Hepatocyte (in vitro differentiated cells): ENCODE data around the gene ZFYVE9. TPM values are rescaled to one million over a fixed set of nuclear protein-coding genes. Genes with fewer than 3 reads are reported as not detected.

Experiments used
- DNase-seq: peaks from one replicate; pipeline ENCODE4 v3.0.0-alpha.2; 2016; ENCODE audit warnings: low spot score
- H2AFZ ChIP-seq: fragments of 200-600 bp; sonication (generic); 2 replicates; pipeline ENCODE4 v1.6.0; 2016; ENCODE audit warnings: antibody characterized with exemption, mild to moderate bottlenecking
- H3K27ac ChIP-seq: fragments of 200-600 bp; sonication (generic); 2 replicates; pipeline ENCODE4 v1.5.1; 2016; ENCODE audit warnings: mild to moderate bottlenecking
- H3K27me3 ChIP-seq: fragments of 200-600 bp; sonication (generic); 2 replicates; pipeline ENCODE4 v1.6.1; 2016
- H3K36me3 ChIP-seq: fragments of 200-600 bp; sonication (generic); replicated peaks from 2 replicates; pipeline ENCODE4 v1.5.1; 2016; ENCODE audit warnings: low read depth; ENCODE audit not compliant: insufficient read depth
- H3K4me1 ChIP-seq: fragments of 200-600 bp; sonication (generic); 2 replicates; pipeline ENCODE4 v1.5.1; 2016; ENCODE audit warnings: mild to moderate bottlenecking, moderate library complexity; ENCODE audit not compliant: insufficient read depth
- H3K4me2 ChIP-seq: fragments of 200-600 bp; sonication (generic); 2 replicates; pipeline ENCODE4 v1.6.0; 2016
- H3K4me3 ChIP-seq: fragments of 200-600 bp; sonication (generic); 2 replicates; pipeline ENCODE4 v1.5.1; 2016; ENCODE audit warnings: mild to moderate bottlenecking
- H3K79me2 ChIP-seq: fragments of 200-600 bp; sonication (generic); 2 replicates; pipeline ENCODE4 v1.6.0; 2017; ENCODE audit warnings: mild to moderate bottlenecking
- H3K9me2 ChIP-seq: fragments of 200-600 bp; sonication (generic); replicated peaks from 2 replicates; pipeline ENCODE4 v1.6.0; 2017; ENCODE audit warnings: mild to moderate bottlenecking; ENCODE audit not compliant: insufficient read depth
- H3K9me3 ChIP-seq: fragments of 200-600 bp; sonication (generic); 2 replicates; pipeline ENCODE4 v1.5.1; 2016; ENCODE audit warnings: low read depth, mild to moderate bottlenecking
- H4K20me1 ChIP-seq: fragments of 200-600 bp; sonication (generic); 2 replicates; pipeline ENCODE4 v1.6.0; 2016; ENCODE audit warnings: mild to moderate bottlenecking; ENCODE audit not compliant: insufficient read depth, poor library complexity, severe bottlenecking
- EZH2 ChIP-seq: fragments of 200-600 bp; sonication (generic); IDR thresholded peaks from 2 replicates; pipeline ENCODE4 v1.6.1; 2016; ENCODE audit warnings: antibody characterized with exemption, mild to moderate bottlenecking, borderline replicate concordance
- EZH2phosphoT487 ChIP-seq: fragments of 200-600 bp; sonication (generic); IDR thresholded peaks from one replicate; pipeline ENCODE4 v1.6.1; 2018; ENCODE audit warnings: antibody characterized with exemption, mild to moderate bottlenecking, low read depth, moderate library complexity; ENCODE audit not compliant: unreplicated experiment, severe bottlenecking
- WGBS: methylation state at CpG from one replicate; pipeline ENCODE4 v1.1.6; 2016; ENCODE audit warnings: low lambda C conversion rate; ENCODE audit errors: missing lambda C conversion rate; 5-methylcytosine and 5-hydroxymethylcytosine counted together
- polyA plus RNA-seq: library from polyadenylated mRNA; unstranded; fragments of >200 nt; fragmentation: Nextera tagmentation; extraction: Ambion mirVana; gene quantifications from 2 replicates; pipeline ENCODE4 v1.2.1, GENCODE V29; 2016
- total RNA-seq: library from RNA; depleted of rRNA; stranded (reverse); fragments of >200 nt; gene quantifications from 2 replicates; pipeline ENCODE4 v1.2.3, GENCODE V29; 2014
- TF ChIP-seq, protein P1 (sequence below): fragments of 200-600 bp; sonication (generic); IDR thresholded peaks from 2 replicates; pipeline ENCODE4 v1.5.1; 2016; ENCODE audit warnings: antibody characterized with exemption, mild to moderate bottlenecking; ENCODE audit not compliant: poor library complexity

ZFYVE9 gene
- total and polyA plus RNA-seq, 2 experiments from 2014 or later, result 4.6 to 29.0 TPM

- Histone ChIP-seq H3K4me3 (no peak overlapping the region), H3K9me2 (no peaks in the 10 kb centered on the region), H3K9me3 (no peaks in the 10 kb centered on the region), H3K79me2 (no peaks in the 10 kb centered on the region), H2AFZ (no peak overlapping the region), H3K36me3 (no peaks in the 10 kb centered on the region), H3K4me2 (no peak overlapping the region), H3K27me3 (no peaks in the 10 kb centered on the region), H3K4me1 (no peaks in the 10 kb centered on the region), H3K27ac (no peak overlapping the region), H4K20me1 (no peaks in the 10 kb centered on the region)
- WGBS, result 97% methylated on average over 3 of the region's 3 CpGs
- no peak for DNase-seq
- TF ChIP-seq, protein P1, sequence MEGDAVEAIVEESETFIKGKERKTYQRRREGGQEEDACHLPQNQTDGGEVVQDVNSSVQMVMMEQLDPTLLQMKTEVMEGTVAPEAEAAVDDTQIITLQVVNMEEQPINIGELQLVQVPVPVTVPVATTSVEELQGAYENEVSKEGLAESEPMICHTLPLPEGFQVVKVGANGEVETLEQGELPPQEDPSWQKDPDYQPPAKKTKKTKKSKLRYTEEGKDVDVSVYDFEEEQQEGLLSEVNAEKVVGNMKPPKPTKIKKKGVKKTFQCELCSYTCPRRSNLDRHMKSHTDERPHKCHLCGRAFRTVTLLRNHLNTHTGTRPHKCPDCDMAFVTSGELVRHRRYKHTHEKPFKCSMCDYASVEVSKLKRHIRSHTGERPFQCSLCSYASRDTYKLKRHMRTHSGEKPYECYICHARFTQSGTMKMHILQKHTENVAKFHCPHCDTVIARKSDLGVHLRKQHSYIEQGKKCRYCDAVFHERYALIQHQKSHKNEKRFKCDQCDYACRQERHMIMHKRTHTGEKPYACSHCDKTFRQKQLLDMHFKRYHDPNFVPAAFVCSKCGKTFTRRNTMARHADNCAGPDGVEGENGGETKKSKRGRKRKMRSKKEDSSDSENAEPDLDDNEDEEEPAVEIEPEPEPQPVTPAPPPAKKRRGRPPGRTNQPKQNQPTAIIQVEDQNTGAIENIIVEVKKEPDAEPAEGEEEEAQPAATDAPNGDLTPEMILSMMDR, result no peak
Measured at GRCh38 chr1:52243221-52243987, 101.5 kb downstream of the ZFYVE9 start.

DNA sequence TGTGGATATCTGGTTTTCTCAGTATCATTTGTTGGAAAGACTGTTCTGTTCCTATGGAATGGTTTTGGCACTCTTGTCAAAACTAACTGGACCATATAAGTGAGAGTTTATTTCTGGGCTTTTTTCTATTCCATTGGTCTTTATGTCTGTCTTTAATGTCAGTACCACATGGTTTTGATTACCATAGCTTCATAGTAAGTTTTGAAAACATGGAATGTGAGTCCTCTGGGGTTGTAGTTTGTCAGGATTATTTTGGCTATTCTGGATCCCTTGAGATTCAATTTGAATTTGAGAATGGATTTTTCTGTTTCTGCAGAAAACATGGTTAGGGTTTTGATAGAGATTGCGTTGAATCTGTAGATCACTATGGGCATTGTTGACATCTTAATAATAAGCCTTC lies 107.9 kb downstream of the ZFYVE9 start:
- 97% methylated on average over 1 of the region's 1 CpG for WGBS
- no peak overlapping the region for H3K27ac ChIP-seq
- H3K4me2 ChIP-seq, result no peak overlapping the region
- H3K4me1 ChIP-seq, result no peaks in the 10 kb centered on the region
- H3K4me3 ChIP-seq, result no peak overlapping the region
- H4K20me1 ChIP-seq, result no peaks in the 10 kb centered on the region
- H3K27me3 ChIP-seq, result no peaks in the 10 kb centered on the region
- H3K9me3 ChIP-seq, result no peaks in the 10 kb centered on the region
- TF ChIP-seq EZH2 (no peak), EZH2phosphoT487 (no peak)
- no peaks in the 10 kb centered on the region for H3K36me3 ChIP-seq
- H3K9me2 ChIP-seq, result no peaks in the 10 kb centered on the region
- DNase-seq, result no peak
- peaks cover 18% of the 10 kb centered on the region for H3K79me2 ChIP-seq
- H2AFZ ChIP-seq, result no peak overlapping the region

- Histone ChIP-seq H3K9me2 (no peaks in the 10 kb centered on the region), H4K20me1 (no peaks in the 10 kb centered on the region), H3K79me2 (peaks cover 21% of the 10 kb centered on the region), H3K27me3 (no peaks in the 10 kb centered on the region), H3K4me3 (no peak overlapping the region), H3K4me1 (no peaks in the 10 kb centered on the region), H2AFZ (no peak overlapping the region), H3K4me2 (no peak overlapping the region), H3K27ac (no peak overlapping the region), H3K36me3 (no peaks in the 10 kb centered on the region), H3K9me3 (no peaks in the 10 kb centered on the region)
- DNase-seq, result no peak
- WGBS, result 86% methylated on average over 5 of the region's 5 CpGs
- TF ChIP-seq EZH2 (no peak), EZH2phosphoT487 (no peak)
- TF ChIP-seq, protein P1, result no peak
Measured at GRCh38 chr1:52253421-52253820, 111.5 kb downstream of the ZFYVE9 start.

DNA sequence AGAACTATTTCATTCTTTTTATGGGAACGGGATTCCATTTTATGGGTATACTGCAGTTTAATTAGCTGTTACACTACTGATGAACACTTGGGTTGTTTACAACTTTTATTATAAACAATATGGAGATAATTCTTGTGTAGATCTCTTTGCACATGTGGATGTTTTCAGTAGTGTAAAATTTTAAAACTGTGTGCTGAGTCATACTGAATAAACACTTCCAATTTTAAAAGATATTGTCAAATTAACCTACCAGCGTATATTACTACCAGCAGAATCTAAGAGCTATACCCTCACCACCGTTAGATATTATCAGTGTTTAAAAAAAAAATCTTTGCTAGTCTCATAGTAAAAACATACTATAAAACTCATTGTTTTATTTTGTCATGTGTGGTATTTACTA lies 118.0 kb downstream of the ZFYVE9 start:
- no peak for DNase-seq
- H3K27ac ChIP-seq, result no peak overlapping the region
- H3K4me1 ChIP-seq, result no peaks in the 10 kb centered on the region
- no peaks in the 10 kb centered on the region for H3K36me3 ChIP-seq
- no peaks in the 10 kb centered on the region for H3K9me3 ChIP-seq
- no peak overlapping the region for H3K4me2 ChIP-seq
- H2AFZ ChIP-seq, result no peak overlapping the region
- no peaks in the 10 kb centered on the region for H3K9me2 ChIP-seq
- H3K27me3 ChIP-seq, result no peaks in the 10 kb centered on the region
- 79% methylated on average over 3 of the region's 3 CpGs for WGBS
- no peak overlapping the region for H3K4me3 ChIP-seq
- H3K79me2 ChIP-seq, result peaks cover 8% of the 10 kb centered on the region
- H4K20me1 ChIP-seq, result no peaks in the 10 kb centered on the region
- TF ChIP-seq, protein P1, result no peak
- TF ChIP-seq EZH2phosphoT487 (no peak), EZH2 (no peak)
